HG03521 (cell line): ENCODE results near the gene NEK3.
"Not testable (repeated sequence)": the region's sequence is repeated elsewhere in the genome, so short reads cannot be mapped to it uniquely, and the experiment has no call there.

ENCODE experiments used
- ATAC-seq: cut with Tn5 transposase; IDR thresholded peaks from one replicate; pipeline ENCODE4 v1.9.1; 2021; ENCODE audit warnings: mild to moderate bottlenecking, moderate library complexity; ENCODE audit not compliant: unreplicated experiment

Gene NEK3

DNA sequence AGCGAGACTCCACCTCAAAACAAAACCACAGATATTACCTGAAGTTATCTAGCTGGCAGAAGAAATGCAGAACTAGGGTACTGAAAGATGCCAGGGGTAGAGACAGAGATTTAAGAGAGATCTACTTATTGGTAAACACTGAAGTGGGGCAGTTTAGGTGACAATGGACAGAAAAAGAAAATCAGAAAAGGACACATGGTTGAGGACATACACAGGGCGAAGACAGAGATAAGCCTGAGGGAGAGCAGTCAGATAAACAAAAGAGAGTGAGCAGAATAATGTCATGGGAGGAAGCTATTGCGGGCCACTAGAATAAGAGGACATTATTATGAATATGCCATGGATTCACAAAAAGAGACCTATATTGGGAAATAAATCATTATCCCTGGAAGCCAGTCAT lies 33.9 kb downstream of the NEK3 start:
- no peak for ATAC-seq

DNA sequence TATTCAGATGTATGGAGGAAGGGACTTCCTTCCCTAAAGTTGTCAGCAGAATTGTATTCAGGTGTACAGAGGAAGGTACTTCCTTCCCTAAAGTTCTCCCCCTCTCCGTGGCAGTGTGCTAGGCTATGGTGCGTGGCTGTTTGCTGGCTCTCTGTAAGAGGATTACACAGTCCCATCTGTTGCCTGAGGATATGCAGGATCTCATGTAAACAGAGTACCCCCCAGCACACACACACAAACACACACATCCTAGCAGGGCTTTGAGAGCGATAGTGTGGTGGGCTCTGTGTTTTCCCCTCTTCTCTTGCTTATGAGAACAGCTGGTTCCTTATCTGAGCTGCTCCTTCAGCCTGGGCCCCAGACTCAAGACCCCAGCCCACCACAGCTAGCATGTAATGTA lies 40.8 kb downstream of the NEK3 start:
- ATAC-seq = no peak

- no peak for ATAC-seq
Measured at GRCh38 chr13:52118095-52118494, 41.3 kb downstream of the NEK3 start.

DNA sequence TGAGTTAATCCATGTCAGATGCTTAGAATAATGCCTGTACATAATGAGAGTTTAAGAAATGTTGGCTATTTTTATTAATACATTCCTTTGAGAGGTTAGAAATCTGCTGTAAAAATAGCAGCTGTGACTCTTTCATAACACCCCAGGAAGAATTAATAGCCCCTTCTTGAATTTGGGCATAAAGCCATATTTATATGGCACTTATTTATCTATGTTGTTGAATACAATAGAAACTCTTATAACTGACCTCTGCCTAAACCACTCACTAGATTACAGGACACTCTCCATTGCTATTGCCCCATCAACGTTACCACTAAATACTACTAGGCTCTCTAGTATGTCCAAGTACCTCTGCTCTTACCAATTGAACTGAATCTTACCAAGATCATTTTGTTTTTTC lies 46.8 kb downstream of the NEK3 start:
- ATAC-seq = no peak

DNA sequence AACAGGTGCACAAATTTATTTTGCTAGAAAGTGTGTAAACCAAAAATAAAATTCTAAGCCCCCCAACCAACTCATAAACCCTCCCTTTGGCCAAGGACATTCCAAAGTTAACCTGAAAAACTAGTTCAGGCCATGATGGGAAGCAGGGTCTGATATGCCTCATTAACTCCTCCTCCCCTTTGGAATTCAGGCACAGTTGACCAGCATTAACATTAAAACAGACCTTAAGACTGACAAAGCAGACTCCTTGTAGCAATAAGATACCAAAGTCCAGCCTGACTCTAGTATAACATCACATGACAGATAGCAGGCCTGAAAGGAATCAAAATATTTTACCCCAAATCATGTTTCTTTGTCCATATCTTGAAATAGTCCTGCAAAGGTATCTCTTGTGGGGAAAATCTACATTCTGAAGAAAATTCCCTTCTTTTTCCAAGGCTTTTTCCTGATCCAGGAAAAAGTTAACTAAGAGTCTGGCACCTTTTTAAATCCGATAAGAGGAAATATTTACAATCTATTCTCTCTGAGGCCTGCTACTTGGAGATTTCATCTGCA lies 50.2 kb downstream of the NEK3 start:
- no peak for ATAC-seq

DNA sequence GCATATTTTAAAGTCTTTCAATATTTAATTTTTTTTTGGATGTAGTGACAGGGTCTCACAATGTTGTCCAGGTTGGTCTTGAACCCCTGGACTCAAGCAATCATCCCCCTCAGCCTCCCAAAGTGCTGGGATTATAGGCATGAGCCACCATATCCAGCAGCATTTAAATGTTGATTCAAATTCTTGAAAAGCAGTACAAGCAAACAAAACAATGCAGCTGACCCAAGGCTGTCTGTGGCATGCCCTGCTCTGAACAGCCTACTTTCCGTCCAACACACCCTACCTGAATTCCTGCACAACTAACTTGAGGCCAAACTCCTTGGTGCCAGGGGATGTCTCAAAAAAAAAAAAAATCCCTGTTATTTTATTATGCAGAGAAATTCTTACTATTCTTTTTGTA lies 53.6 kb downstream of the NEK3 start:
- no peak for ATAC-seq

GRCh38 chr13:52104624-52105023 lies 54.8 kb downstream of the NEK3 start:
- ATAC-seq = no peak

DNA sequence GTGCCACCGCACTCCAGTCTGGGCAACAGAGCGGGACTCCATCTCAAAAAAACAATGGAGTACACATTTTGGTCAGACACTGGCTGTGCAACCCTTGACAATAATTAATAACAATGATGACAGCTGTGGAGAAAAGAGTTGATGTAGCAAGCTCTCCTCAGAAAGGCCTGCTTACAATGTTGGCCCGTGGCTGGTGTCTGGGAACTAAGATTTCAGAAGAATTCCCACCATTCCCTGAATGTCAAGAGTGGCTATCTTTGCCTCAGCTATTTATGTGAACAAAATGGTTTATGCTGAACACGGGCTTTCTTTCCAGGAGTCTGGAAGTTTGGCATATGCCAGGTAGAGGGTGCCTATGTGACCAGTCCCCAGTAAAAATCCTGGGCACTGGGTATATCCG lies 56.0 kb downstream of the NEK3 start:
- no peak for ATAC-seq

DNA sequence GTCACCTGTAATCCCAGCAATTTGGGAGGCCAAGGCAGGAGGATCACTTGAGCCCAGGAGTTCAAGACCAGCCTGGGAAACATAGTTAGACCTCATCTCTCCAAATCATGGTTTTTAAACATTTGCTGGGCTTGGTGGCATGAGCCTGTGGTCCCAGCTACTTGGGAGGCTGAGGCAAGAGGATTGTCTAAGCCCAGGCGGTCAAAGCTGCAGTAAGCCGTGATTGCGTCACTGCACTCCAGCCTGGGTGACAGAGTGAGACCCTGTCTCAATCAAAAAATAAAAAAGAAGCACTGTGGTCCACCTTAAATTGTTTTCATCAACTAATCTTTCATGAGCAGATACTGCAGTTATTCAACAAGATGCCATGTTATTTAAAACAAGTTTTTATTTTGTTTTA lies 57.0 kb downstream of the NEK3 start:
- ATAC-seq = not testable (repeated sequence)

DNA sequence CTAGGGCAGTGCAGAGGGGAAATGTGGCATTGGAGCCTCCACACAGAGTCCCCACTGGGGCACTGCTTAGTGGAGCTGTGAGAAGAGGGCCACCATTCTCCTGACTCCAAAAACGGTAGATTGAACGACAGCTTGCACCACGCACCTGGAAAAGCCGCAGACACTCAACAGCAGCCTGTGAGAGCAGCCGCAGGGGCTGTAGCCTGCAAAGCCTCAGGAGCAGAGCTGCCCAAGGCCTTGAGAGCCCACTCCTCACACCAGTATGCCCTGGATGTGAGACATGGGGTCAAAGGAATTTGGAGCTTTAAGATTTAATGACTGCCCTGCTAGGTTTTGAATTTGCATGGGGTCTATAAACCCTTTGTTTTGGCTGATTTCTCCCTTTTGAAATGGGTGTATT lies 62.2 kb downstream of the NEK3 start:
- ATAC-seq = no peak

DNA sequence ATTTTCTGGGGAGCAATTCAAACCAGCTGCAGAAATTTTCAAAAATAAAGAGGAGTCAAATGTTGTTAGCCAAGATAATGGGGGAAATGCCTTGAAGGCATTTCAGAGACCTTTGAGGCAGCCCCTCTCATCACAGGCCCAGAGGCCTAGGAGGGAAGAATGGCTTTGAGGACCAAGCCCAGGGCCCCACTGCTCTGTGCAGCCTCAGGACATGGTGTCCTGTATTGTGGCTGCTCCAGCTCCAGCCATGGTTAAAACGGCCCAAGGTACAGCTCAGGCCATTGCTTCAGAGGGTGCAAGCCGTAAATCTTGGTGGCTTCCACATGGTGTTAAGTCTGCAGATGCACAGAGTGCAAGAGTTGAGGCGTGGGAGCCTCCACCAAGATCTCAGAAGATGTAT lies 62.6 kb downstream of the NEK3 start:
- ATAC-seq = no peak

DNA sequence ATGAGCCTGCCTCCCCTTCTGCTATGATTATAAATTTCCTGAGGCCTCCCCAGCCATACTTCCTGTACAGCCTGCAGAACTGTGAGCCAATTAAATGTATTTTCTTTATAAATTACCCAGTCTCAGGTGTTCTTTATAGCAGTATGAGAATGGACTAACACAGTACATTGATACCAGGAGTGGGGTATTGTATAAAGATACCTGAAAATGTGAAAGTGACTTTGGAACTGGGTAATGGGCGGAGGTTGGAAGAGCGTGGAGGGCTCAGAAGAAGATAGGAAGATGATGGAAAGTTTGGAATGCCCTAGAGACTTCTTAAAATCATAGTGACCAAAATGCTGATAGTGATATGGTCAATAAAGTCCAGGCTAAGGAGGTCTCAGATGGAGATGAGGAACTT lies 63.3 kb downstream of the NEK3 start:
- ATAC-seq = no peak

- no peak for ATAC-seq
Measured at GRCh38 chr13:52092087-52092486, 67.3 kb downstream of the NEK3 start.

- no peak for ATAC-seq
Measured at GRCh38 chr13:52091473-52091872, 67.9 kb downstream of the NEK3 start.

DNA sequence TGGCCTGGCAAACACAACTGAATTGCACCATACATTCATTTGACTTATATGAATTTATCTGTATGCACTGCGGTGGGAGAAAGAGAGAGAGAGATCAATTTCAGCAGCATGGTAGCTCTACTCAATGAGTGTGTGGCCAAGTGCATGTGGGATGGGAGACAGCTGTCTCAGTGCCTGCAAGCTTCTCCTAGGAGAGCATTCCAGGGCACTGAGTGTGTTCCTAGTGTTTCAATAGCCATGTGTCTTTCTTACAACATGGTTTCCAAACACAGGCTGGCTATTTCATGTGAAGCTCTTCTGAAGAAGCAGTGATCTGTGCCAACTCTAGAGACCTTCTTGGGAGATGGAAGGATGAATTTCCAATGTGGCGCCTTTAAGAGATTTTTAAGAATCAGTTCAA lies 74.0 kb downstream of the NEK3 start:
- no peak for ATAC-seq

- ATAC-seq = not testable (repeated sequence)
Measured at GRCh38 chr13:52084981-52085380, 74.4 kb downstream of the NEK3 start.
